Measurements from ENCODE around the gene KRT4.

Gene KRT4

DNA sequence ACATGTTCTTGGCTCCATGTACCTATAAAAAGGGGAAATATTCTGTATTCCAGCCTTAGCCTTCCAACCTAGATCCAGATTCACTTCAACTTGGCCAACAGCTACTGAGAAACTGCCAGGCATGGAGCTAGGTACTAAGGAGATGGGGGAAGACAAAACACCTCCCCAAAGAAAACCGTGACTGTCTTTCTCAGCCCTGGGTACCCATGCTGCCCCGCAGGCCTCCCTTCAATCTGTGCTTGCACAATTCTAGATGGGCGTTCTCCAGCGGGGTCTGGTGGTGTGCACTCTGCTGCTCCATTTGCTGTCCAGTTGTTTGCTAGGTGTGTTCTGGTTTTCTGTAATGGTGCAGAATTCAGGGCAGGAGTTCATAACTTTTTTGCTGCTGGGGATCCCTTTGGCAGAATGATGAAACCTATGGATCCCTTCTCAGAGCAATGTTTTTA is 817 bp upstream of the KRT4 start:
- H3K9me3 ChIP-seq (ENCODE audit: control insufficient read depth, low read length), result no peaks in the 10 kb centered on the region

GRCh38 chr12:52813203-52813819 is 605 bp downstream of the KRT4 start:
- H3K9me3 ChIP-seq (ENCODE audit: control insufficient read depth, low read length), result no peaks in the 10 kb centered on the region
- no peaks in the 10 kb centered on the region for H3K27me3 ChIP-seq (ENCODE audit: control insufficient read depth, insufficient read depth, low read length)
- no peak overlapping the region for H2AFZ ChIP-seq
- H3K79me2 ChIP-seq, result no peaks in the 10 kb centered on the region
- H3K36me3 ChIP-seq (ENCODE audit: control insufficient read depth, insufficient read depth, low read length), result no peaks in the 10 kb centered on the region
- no peak overlapping the region for H3K4me2 ChIP-seq (ENCODE audit: low read length)
- TF ChIP-seq CTCF (IDR thresholded peaks at IDR 0.05), result no peak
- no peak overlapping the region for H3K27ac ChIP-seq
- no peak overlapping the region for H3K9ac ChIP-seq
- H3K4me3 ChIP-seq (ENCODE audit: low read depth, low read length), result no peak overlapping the region
- peaks cover 1% of the 10 kb centered on the region for H3K4me1 ChIP-seq

More for the DNA sequence above, 817 bp upstream of the KRT4 start:
- no peak overlapping the region for H3K27ac ChIP-seq
- no peak overlapping the region for H3K4me2 ChIP-seq (ENCODE audit: low read length)
- no peak overlapping the region for H2AFZ ChIP-seq
- TF ChIP-seq CTCF (IDR thresholded peaks at IDR 0.05), result no peak
- H3K36me3 ChIP-seq (ENCODE audit: control insufficient read depth, insufficient read depth, low read length), result no peaks in the 10 kb centered on the region
- H3K27me3 ChIP-seq (ENCODE audit: control insufficient read depth, insufficient read depth, low read length), result no peaks in the 10 kb centered on the region
- H3K79me2 ChIP-seq, result no peaks in the 10 kb centered on the region
- H3K4me1 ChIP-seq, result peaks cover 9% of the 10 kb centered on the region
- H3K9ac ChIP-seq, result no peak overlapping the region
- H3K4me3 ChIP-seq (ENCODE audit: low read depth, low read length), result no peak overlapping the region

DNA sequence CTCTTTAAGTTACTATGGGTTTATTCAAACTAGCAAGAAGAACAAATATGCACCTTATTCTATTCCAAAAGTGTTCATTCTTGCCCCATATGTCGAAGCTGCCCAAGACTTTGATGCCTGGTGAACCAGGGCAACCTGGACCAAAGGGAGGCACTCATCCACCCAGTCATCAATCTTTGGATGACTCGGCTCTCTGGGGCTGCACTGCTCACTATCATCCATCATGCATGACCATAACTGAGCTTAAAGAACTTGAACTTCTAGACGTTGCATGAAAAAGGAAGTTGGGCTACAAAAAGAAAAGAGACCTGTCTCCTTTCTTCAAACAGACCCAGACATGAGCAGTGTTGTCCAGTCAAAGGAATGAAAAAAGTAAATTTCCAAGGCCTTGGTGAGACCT is 1.2 kb downstream of the KRT4 start:
- Histone ChIP-seq H3K4me3 (ENCODE audit: low read depth, low read length) (no peak overlapping the region), H3K27ac (no peak overlapping the region), H3K4me1 (no peaks in the 10 kb centered on the region), H3K36me3 (ENCODE audit: control insufficient read depth, insufficient read depth, low read length) (no peaks in the 10 kb centered on the region), H3K4me2 (ENCODE audit: low read length) (no peak overlapping the region), H3K27me3 (ENCODE audit: control insufficient read depth, insufficient read depth, low read length) (no peaks in the 10 kb centered on the region), H3K79me2 (no peaks in the 10 kb centered on the region), H3K9ac (no peak overlapping the region), H3K9me3 (ENCODE audit: control insufficient read depth, low read length) (no peaks in the 10 kb centered on the region), H2AFZ (no peak overlapping the region)
- no peak for TF ChIP-seq CTCF (IDR thresholded peaks at IDR 0.05)

DNA sequence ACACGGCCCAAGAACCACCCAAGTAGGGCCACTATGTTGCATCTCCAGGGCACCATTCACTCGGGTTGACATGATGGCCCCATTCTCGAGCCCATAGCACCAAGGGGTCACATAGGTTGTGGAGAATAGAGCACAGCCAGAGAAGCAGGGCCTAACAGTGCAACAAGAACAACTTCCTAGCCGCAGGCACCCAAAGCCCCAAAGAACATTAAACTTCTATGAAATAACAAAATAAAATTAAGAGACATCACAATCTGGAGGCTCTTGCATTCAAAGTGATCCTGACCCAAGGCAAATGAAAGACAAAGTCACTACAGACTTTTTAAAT is 1.9 kb downstream of the KRT4 start:
- no peak overlapping the region for H2AFZ ChIP-seq
- no peak overlapping the region for H3K4me3 ChIP-seq (ENCODE audit: low read depth, low read length)
- TF ChIP-seq CTCF (IDR thresholded peaks at IDR 0.05), result no peak
- no peaks in the 10 kb centered on the region for H3K79me2 ChIP-seq
- H3K27me3 ChIP-seq (ENCODE audit: control insufficient read depth, insufficient read depth, low read length), result no peaks in the 10 kb centered on the region
- no peaks in the 10 kb centered on the region for H3K9me3 ChIP-seq (ENCODE audit: control insufficient read depth, low read length)
- no peaks in the 10 kb centered on the region for H3K4me1 ChIP-seq
- H3K27ac ChIP-seq, result no peak overlapping the region
- H3K9ac ChIP-seq, result no peak overlapping the region
- no peak overlapping the region for H3K4me2 ChIP-seq (ENCODE audit: low read length)
- H3K36me3 ChIP-seq (ENCODE audit: control insufficient read depth, insufficient read depth, low read length), result no peaks in the 10 kb centered on the region
